Sigmoid colon (tissue), 4 donors: ENCODE results near the gene CLCN2.

Source experiments
- EP300 ChIP-seq, 4 donors: sonication (generic); formaldehyde crosslinking; IDR thresholded peaks; one replicate each; pipeline ENCODE4 v1.6.1; 2017; ENCODE audit warnings: antibody characterized with exemption in 4 of 4
- POLR2A ChIP-seq, 2 donors: fragments of 450-650 bp; IDR thresholded peaks; one replicate each; pipeline ENCODE4 v1.6.1; 2016; ENCODE audit warnings: antibody characterized with exemption in 2 of 2, mild to moderate bottlenecking in 2 of 2, moderate library complexity in 2 of 2
- TF ChIP-seq, protein P1 (sequence below), 4 experiments: fragments of 450-650 bp in 3 of 4; fragments of 200-600 bp in 1 of 4; IDR thresholded peaks; one replicate each; pipeline ENCODE4 v1.5.1; 2016 to 2019; ENCODE audit warnings: antibody characterized with exemption in 4 of 4, mild to moderate bottlenecking in 3 of 4, moderate library complexity in 2 of 4

GRCh38 chr3:184352149-184352785 lies 9.1 kb downstream of the CLCN2 start:
- TF ChIP-seq, protein P1, sequence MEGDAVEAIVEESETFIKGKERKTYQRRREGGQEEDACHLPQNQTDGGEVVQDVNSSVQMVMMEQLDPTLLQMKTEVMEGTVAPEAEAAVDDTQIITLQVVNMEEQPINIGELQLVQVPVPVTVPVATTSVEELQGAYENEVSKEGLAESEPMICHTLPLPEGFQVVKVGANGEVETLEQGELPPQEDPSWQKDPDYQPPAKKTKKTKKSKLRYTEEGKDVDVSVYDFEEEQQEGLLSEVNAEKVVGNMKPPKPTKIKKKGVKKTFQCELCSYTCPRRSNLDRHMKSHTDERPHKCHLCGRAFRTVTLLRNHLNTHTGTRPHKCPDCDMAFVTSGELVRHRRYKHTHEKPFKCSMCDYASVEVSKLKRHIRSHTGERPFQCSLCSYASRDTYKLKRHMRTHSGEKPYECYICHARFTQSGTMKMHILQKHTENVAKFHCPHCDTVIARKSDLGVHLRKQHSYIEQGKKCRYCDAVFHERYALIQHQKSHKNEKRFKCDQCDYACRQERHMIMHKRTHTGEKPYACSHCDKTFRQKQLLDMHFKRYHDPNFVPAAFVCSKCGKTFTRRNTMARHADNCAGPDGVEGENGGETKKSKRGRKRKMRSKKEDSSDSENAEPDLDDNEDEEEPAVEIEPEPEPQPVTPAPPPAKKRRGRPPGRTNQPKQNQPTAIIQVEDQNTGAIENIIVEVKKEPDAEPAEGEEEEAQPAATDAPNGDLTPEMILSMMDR (IDR thresholded peaks at IDR 0.05): no peak
- no peak for TF ChIP-seq POLR2A (IDR thresholded peaks at IDR 0.05)
- TF ChIP-seq EP300 (IDR thresholded peaks at IDR 0.05): no peak
